H1 (cell line): ENCODE data around the gene PSMA5. TPM values are rescaled to one million over a fixed set of nuclear protein-coding genes. Genes with fewer than 3 reads are reported as not detected.

Experiments used
- CTCF ChIA-PET: fragments of 300-600 bp; sonication (Branson Sonifier 250); formaldehyde crosslinking; loops from one replicate; lab custom pipeline; 2021; ENCODE audit not compliant: partially characterized antibody; lab: Charles Lee
- POLR2A ChIA-PET: fragments of 300-600 bp; sonication (Branson Sonifier 250); formaldehyde crosslinking; loops from one replicate; lab custom pipeline; 2021; ENCODE audit warnings: inconsistent platforms; ENCODE audit not compliant: partially characterized antibody; lab: Charles Lee
- DNase-seq, 2 experiments: peaks; one replicate each; pipeline versions ENCODE4 v3.0.0 to v3.0.0-alpha.2; 2010 to 2022; ENCODE audit warnings: low spot score in 2 of 2, low read depth in 1 of 2, mixed read lengths in 1 of 2
- FAIRE-seq: peaks from 2 replicates; lab custom pipeline; 2011; peaks lifted over from hg19 to GRCh38; lab: Jason Lieb, UNC
- H2AFZ ChIP-seq: 2 replicates; pipeline ENCODE4 v1.8.1; 2012; ENCODE audit warnings: low read length, inconsistent platforms
- H2AK5ac ChIP-seq: 2 replicates; pipeline ENCODE4 v1.6.1; 2013; ENCODE audit warnings: low read depth, low read length
- H2BK120ac ChIP-seq: replicated peaks from 2 replicates; pipeline ENCODE3; 2013; ENCODE audit warnings: low read depth, low read length, inconsistent platforms
- H2BK12ac ChIP-seq: 2 replicates; pipeline ENCODE4 v1.6.1; 2013; ENCODE audit warnings: low read depth, low read length
- H2BK15ac ChIP-seq: 2 replicates; pipeline ENCODE4 v1.6.1; 2013; ENCODE audit warnings: low read length
- H2BK20ac ChIP-seq: 2 replicates; pipeline ENCODE4 v1.6.1; 2013; ENCODE audit warnings: low read length
- H2BK5ac ChIP-seq: 2 replicates; pipeline ENCODE4 v1.6.1; 2013; ENCODE audit warnings: low read depth, low read length
- H3K14ac ChIP-seq: 2 replicates; pipeline ENCODE4 v1.6.1; 2013; ENCODE audit warnings: inconsistent platforms; ENCODE audit not compliant: insufficient read length
- H3K18ac ChIP-seq: 2 replicates; pipeline ENCODE4 v1.6.1; 2013; ENCODE audit warnings: low read length; ENCODE audit errors: extremely low read depth
- H3K23ac ChIP-seq: 2 replicates; pipeline ENCODE4 v1.6.1; 2013; ENCODE audit warnings: inconsistent platforms; ENCODE audit not compliant: insufficient read length
- H3K23me2 ChIP-seq: 2 replicates; pipeline ENCODE4 v1.6.1; 2013; ENCODE audit warnings: low read depth, low read length
- H3K27ac ChIP-seq: 2 replicates; pipeline ENCODE4 v1.6.1; 2011; ENCODE audit warnings: low read depth, low read length, inconsistent platforms
- H3K27me3 ChIP-seq, 4 experiments: replicated peaks in 1 of 4; 1 replicate in 1 of 4; 2 replicates in 3 of 4; pipeline versions ENCODE4 v1.6.1 to v1.8.1; 2011 to 2013; ENCODE audit warnings: low read length in 3 of 4, mild to moderate bottlenecking in 3 of 4, inconsistent platforms in 2 of 4, mixed read lengths in 2 of 4, moderate library complexity in 1 of 4; ENCODE audit not compliant: control insufficient read depth in 3 of 4, insufficient read depth in 3 of 4; ENCODE audit errors: extremely low read depth in 1 of 4
- H3K36me3 ChIP-seq, 4 experiments: 2 replicates each; pipeline versions ENCODE4 v1.6.1 to v1.8.1; 2011 to 2013; ENCODE audit warnings: mild to moderate bottlenecking in 4 of 4, low read length in 3 of 4, moderate library complexity in 2 of 4, control low read depth in 1 of 4, inconsistent platforms in 1 of 4; ENCODE audit not compliant: insufficient read depth in 4 of 4, control insufficient read depth in 2 of 4
- H3K4ac ChIP-seq: replicated peaks from 2 replicates; pipeline ENCODE3; 2013; ENCODE audit warnings: low read length, low read depth, mixed read lengths, inconsistent platforms; ENCODE audit not compliant: insufficient read length
- H3K4me1 ChIP-seq, 4 experiments: replicated peaks in 1 of 4; 1 replicate in 1 of 4; 2 replicates in 3 of 4; pipeline versions ENCODE4 v1.6.1 to v1.8.1; 2011 to 2013; ENCODE audit warnings: low read length in 3 of 4, inconsistent platforms in 2 of 4, mixed read lengths in 1 of 4; ENCODE audit not compliant: insufficient read depth in 4 of 4, control insufficient read depth in 3 of 4
- H3K4me2 ChIP-seq, 2 experiments: 2 replicates each; pipeline versions ENCODE4 v1.6.1 to v1.8.1; 2011 to 2013; ENCODE audit warnings: low read depth in 2 of 2, low read length in 2 of 2, control low read depth in 1 of 2, inconsistent platforms in 1 of 2, mild to moderate bottlenecking in 1 of 2; ENCODE audit not compliant: insufficient read depth in 1 of 2
- H3K4me3 ChIP-seq, 4 experiments: fragments of 200-600, 300-600 bp in 1 of 4; sonication (generic), shearing (Covaris generic), sonication (Bioruptor Twin) in 1 of 4; 2 replicates each; pipeline versions ENCODE4 v1.5.1 to v1.8.1; 2011 to 2016; ENCODE audit warnings: low read length in 4 of 4, low read depth in 3 of 4, control low read depth in 2 of 4, inconsistent platforms in 2 of 4, mild to moderate bottlenecking in 2 of 4, mixed read lengths in 1 of 4, moderate library complexity in 1 of 4; ENCODE audit not compliant: insufficient read depth in 2 of 4; ENCODE audit errors: extremely low read depth in 1 of 4
- H3K56ac ChIP-seq: replicated peaks from 2 replicates; pipeline ENCODE3; 2013; ENCODE audit warnings: low read depth, mild to moderate bottlenecking, mixed read lengths, low read length, inconsistent platforms; ENCODE audit not compliant: insufficient read length
- H3K79me1 ChIP-seq: 2 replicates; pipeline ENCODE4 v1.6.1; 2013; ENCODE audit warnings: low read depth, low read length, control low read depth
- H3K79me2 ChIP-seq, 2 experiments: 2 replicates each; pipeline versions ENCODE4 v1.6.1 to v1.8.1; 2012 to 2013; ENCODE audit warnings: low read length in 2 of 2, mild to moderate bottlenecking in 2 of 2, inconsistent platforms in 1 of 2; ENCODE audit not compliant: insufficient read depth in 2 of 2, control insufficient read depth in 1 of 2
- H3K9ac ChIP-seq, 4 experiments: replicated peaks in 1 of 4; 1 replicate in 1 of 4; 2 replicates in 3 of 4; pipeline versions ENCODE4 v1.6.1 to v1.8.1; 2011 to 2013; ENCODE audit warnings: low read depth in 3 of 4, low read length in 3 of 4, control low read depth in 2 of 4, mild to moderate bottlenecking in 2 of 4, moderate library complexity in 2 of 4, inconsistent platforms in 1 of 4; ENCODE audit errors: extremely low read depth in 1 of 4
- H3K9me3 ChIP-seq, 2 experiments: 2 replicates each; pipeline versions ENCODE4 v1.6.1 to v1.8.1; 2012 to 2013; ENCODE audit warnings: mild to moderate bottlenecking in 2 of 2, moderate library complexity in 2 of 2, control low read depth in 1 of 2, inconsistent platforms in 1 of 2, low read depth in 1 of 2, low read length in 1 of 2, mixed read lengths in 1 of 2; ENCODE audit not compliant: insufficient read depth in 2 of 2
- H4K20me1 ChIP-seq, 2 experiments: replicated peaks in 1 of 2; 2 replicates each; pipeline versions ENCODE3 to v1.8.1; 2011 to 2013; ENCODE audit warnings: inconsistent platforms in 2 of 2, low read length in 2 of 2, mild to moderate bottlenecking in 1 of 2; ENCODE audit not compliant: insufficient read depth in 2 of 2, control insufficient read depth in 1 of 2
- H4K5ac ChIP-seq: 2 replicates; pipeline ENCODE4 v1.6.1; 2013; ENCODE audit warnings: low read length, low read depth, mixed read lengths, inconsistent platforms; ENCODE audit not compliant: insufficient read length
- H4K8ac ChIP-seq: 2 replicates; pipeline ENCODE4 v1.8.0; 2013; ENCODE audit warnings: mild to moderate bottlenecking, moderate library complexity, low read length, inconsistent platforms; ENCODE audit not compliant: insufficient read depth; ENCODE audit errors: extremely low read depth
- H4K91ac ChIP-seq: replicated peaks from 2 replicates; pipeline ENCODE3; 2013; ENCODE audit warnings: low read length, mixed read lengths, inconsistent platforms; ENCODE audit not compliant: insufficient read length
- BRCA1 ChIP-seq: IDR thresholded peaks from 2 replicates; pipeline ENCODE4 v1.6.1; 2012; ENCODE audit warnings: low read depth, low read length, improper control_type of control experiment
- EP300 ChIP-seq, 2 experiments: IDR thresholded peaks; 1 replicate in 1 of 2; 2 replicates in 1 of 2; pipeline ENCODE4 v1.6.1; 2011 to 2012; ENCODE audit warnings: low read depth in 2 of 2, low read length in 2 of 2, mild to moderate bottlenecking in 2 of 2, borderline replicate concordance in 1 of 2, inconsistent platforms in 1 of 2, moderate library complexity in 1 of 2
- KDM1A ChIP-seq: fragments of 200-600, 300-600 bp; sonication (generic); IDR thresholded peaks from 2 replicates; pipeline ENCODE4 v1.7.1; 2016; ENCODE audit warnings: mild to moderate bottlenecking, low read length, borderline replicate concordance
- MAFK ChIP-seq: IDR thresholded peaks from 2 replicates; pipeline ENCODE4 v1.6.1; 2012; ENCODE audit warnings: low read depth, mild to moderate bottlenecking, improper control_type of control experiment, low read length
- NRF1 ChIP-seq: IDR thresholded peaks from 2 replicates; pipeline ENCODE4 v1.6.1; 2011; ENCODE audit warnings: mild to moderate bottlenecking, low read depth, low read length, improper control_type of control experiment
- RFX5 ChIP-seq: IDR thresholded peaks from 2 replicates; pipeline ENCODE4 v1.6.1; 2011; ENCODE audit warnings: low read depth, low read length, improper control_type of control experiment, borderline replicate concordance
- RXRA ChIP-seq: IDR thresholded peaks from 2 replicates; pipeline ENCODE4 v1.6.1; 2011; ENCODE audit warnings: low read depth, mild to moderate bottlenecking, low read length, moderate library complexity; ENCODE audit not compliant: insufficient read depth
- WGBS, 2 experiments: shearing (Covaris generic) in 1 of 2; methylation state at CpG; one replicate each; pipeline versions ENCODE4 v1.1.6 to v1.1.7; 2013 to 2015; ENCODE audit warnings: low lambda C conversion rate in 2 of 2, mixed read lengths in 2 of 2, inconsistent platforms in 1 of 2, low coverage in 1 of 2, missing lambda C conversion rate in 1 of 2; ENCODE audit not compliant: insufficient replicate concordance in 2 of 2, insufficient coverage in 1 of 2, insufficient read length in 1 of 2; ENCODE audit errors: extremely low coverage in 1 of 2, missing lambda C conversion rate in 1 of 2; 5-methylcytosine and 5-hydroxymethylcytosine counted together
- polyA plus RNA-seq, 7 experiments: library from polyadenylated mRNA; depleted of rRNA in 3 of 7; stranded (reverse) in 5 of 7; unstranded in 2 of 7; fragments of >200 nt in 5 of 7; fragments of 200-250 nt in 2 of 7; gene quantifications; 1 replicate in 5 of 7; 2 replicates in 1 of 7; 4 replicates in 1 of 7; pipeline versions ENCODE4 v1.2.1 to v1.2.3, GENCODE V29; 2011 to 2013; ENCODE audit warnings: missing spikeins in 2 of 7, mixed read lengths in 2 of 7
- total RNA-seq: library from RNA; stranded (reverse); fragmentation: NEBNext Ultra II Directional; extraction: Animal tissue kit (Norgen Biotek cat#: 25700); gene quantifications from 2 replicates; pipeline ENCODE4 v1.2.1, GENCODE V29; 2021
- TF ChIP-seq, protein P1 (sequence below): IDR thresholded peaks from 2 replicates; pipeline ENCODE4 v1.6.1; 2012; ENCODE audit warnings: low read length, inconsistent platforms

Gene PSMA5
- total and polyA plus RNA-seq, 2 of the 8 experiments (the other 6 are each of a cell fraction or from before 2014, with no cell fraction given), result 140 to 166 TPM

GRCh38 chr1:109396513-109396839 is 29.8 kb downstream of the PSMA5 start:
- H3K9me3 ChIP-seq, result no peaks in the 10 kb centered on the region
- H3K23me2 ChIP-seq, result peaks cover 8% of the 10 kb centered on the region
- no peak overlapping the region for H4K91ac ChIP-seq
- no peak for FAIRE-seq
- H3K4me3 ChIP-seq, result peak overlapping the region; percentile 59 to 83 (median 73); a peak in 7 of 8 replicates
- no peak overlapping the region for H3K4ac ChIP-seq
- no peak overlapping the region for H2BK5ac ChIP-seq
- H2BK120ac ChIP-seq, result no peak overlapping the region
- H2BK15ac ChIP-seq, result no peak overlapping the region
- no peak overlapping the region for H3K27ac ChIP-seq
- H3K14ac ChIP-seq, result no peak overlapping the region
- no peak overlapping the region for H4K5ac ChIP-seq
- H3K79me1 ChIP-seq, result no peaks in the 10 kb centered on the region
- H4K20me1 ChIP-seq, result peaks cover 0 to 7% of the 10 kb centered on the region in 2 experiments
- no peak overlapping the region for H3K18ac ChIP-seq
- H3K79me2 ChIP-seq, result peaks cover 0 to 53% of the 10 kb centered on the region in 2 experiments; a peak in 3 of 4 replicates
- peaks cover 3 to 10% (median 7%) of the 10 kb centered on the region in 4 experiments; a peak in 6 of 7 replicates for H3K4me1 ChIP-seq
- H3K56ac ChIP-seq, result no peak overlapping the region
- no peak overlapping the region for H4K8ac ChIP-seq
- peak overlapping the region in 2 of 4 experiments; percentile 26 to 56; a peak in 2 of 7 replicates for H3K9ac ChIP-seq
- 52% methylated on average over 2 of the region's 2 CpGs; no CpG with 5 or more reads in 1 of the 2 experiments for WGBS, 2 experiments
- no peak overlapping the region for H2BK12ac ChIP-seq
- no peak for DNase-seq
- H2BK20ac ChIP-seq, result no peak overlapping the region
- H2AFZ ChIP-seq, result no peak overlapping the region
- POLR2A ChIA-PET, result interaction anchor here (2.4 to 3.4 kb wide), 3 partner anchors 13 to 120 kb away, joined by 13 to 17 read pairs (median 13); partner anchors contain the start of gene MYBPHL
- peak overlapping the region; percentile 88 to 90 for H3K4me2 ChIP-seq
- TF ChIP-seq BRCA1, result no peak
- TF ChIP-seq RFX5, result no peak
- no peak for TF ChIP-seq MAFK
- TF ChIP-seq RXRA, result no peak
- no peak for TF ChIP-seq NRF1
- no peak for TF ChIP-seq EP300 (IDR thresholded peaks at IDR 0.05; ENCODE audit: borderline replicate concordance in 1 of 2, low read depth in 2 of 2, low read length in 2 of 2)
- TF ChIP-seq KDM1A, result no peak
- TF ChIP-seq, protein P1, sequence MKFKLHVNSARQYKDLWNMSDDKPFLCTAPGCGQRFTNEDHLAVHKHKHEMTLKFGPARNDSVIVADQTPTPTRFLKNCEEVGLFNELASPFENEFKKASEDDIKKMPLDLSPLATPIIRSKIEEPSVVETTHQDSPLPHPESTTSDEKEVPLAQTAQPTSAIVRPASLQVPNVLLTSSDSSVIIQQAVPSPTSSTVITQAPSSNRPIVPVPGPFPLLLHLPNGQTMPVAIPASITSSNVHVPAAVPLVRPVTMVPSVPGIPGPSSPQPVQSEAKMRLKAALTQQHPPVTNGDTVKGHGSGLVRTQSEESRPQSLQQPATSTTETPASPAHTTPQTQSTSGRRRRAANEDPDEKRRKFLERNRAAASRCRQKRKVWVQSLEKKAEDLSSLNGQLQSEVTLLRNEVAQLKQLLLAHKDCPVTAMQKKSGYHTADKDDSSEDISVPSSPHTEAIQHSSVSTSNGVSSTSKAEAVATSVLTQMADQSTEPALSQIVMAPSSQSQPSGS, result no peak
- H2AK5ac ChIP-seq, result no peak overlapping the region
- CTCF ChIA-PET, result interaction anchor here (0.5 to 7.5 kb wide), 6 partner anchors 10 to 475 kb away, joined by 3 to 113 read pairs (median 4); no protein-coding TSS in a partner anchor
- no peak overlapping the region for H3K23ac ChIP-seq
- H3K36me3 ChIP-seq, result no peaks in the 10 kb centered on the region; a peak in 1 of 8 replicates
- H3K27me3 ChIP-seq, result no peaks in the 10 kb centered on the region
